Heart left ventricle (tissue), 13 donors: ENCODE measurements around the gene HIVEP2.

Experiments
- CTCF ChIP-seq, 12 donors: fragments of 200-600 bp; sonication (generic) in 4 of 12; IDR thresholded peaks; one replicate each; pipeline versions ENCODE4 v1.5.0 to v1.8.0; 2018 to 2022; ENCODE audit warnings: antibody characterized with exemption in 12 of 12, mild to moderate bottlenecking in 5 of 12
- POLR2A ChIP-seq, 2 donors: fragments of 450-650 bp; IDR thresholded peaks; one replicate each; pipeline ENCODE4 v1.6.1; 2017; ENCODE audit warnings: antibody characterized with exemption in 2 of 2, mild to moderate bottlenecking in 2 of 2, moderate library complexity in 2 of 2
- donor health status: ischemic (EF 13 %, LVEDD 7.1; RV severe dilation, severe dysfunction).
- donor health status: DM: no; HTN: yes; CAD: no.
- donor health status: DM: no; HTN: no; CAD: no.
- donor health status: ischemic (EF 25% LVEDD 6.9; RV normal size, moderate dysfunction).
- donor health status: ischemic (EF 25% LVEDD 5.7; RV mildly dilated, moderate dysfunction).
- donor health status: ischemic (EF 35%, LVEDD 5.7; RV mildly dilated, moderate dysfunction).
- donor health status: nonischemic (EF 11% LVEDD 7.7; RV severe dilation, severe dysfunction).
- donor health status: DM: yes; HTN: yes; CAD: no.
- donor health status: PGD.
- donor health status: ischemic (EF 29% LVEDD 5.4; RV normal size, mild dysfunction).
- donor health status: nonischemic (EF 23%, LVEDD 6.1; RV moderate dilation, normal function).

GRCh38 chr6:142712231-142712630 is 232.7 kb downstream of the HIVEP2 start:
- TF ChIP-seq POLR2A (IDR thresholded peaks at IDR 0.05) (no peak), CTCF (IDR thresholded peaks at IDR 0.05) (no peak)
